HCT116 (cell line): ENCODE data around the gene TRAF3. TPM values are rescaled to one million over a fixed set of nuclear protein-coding genes. Genes with fewer than 3 reads are reported as not detected.
"Not testable (repeated sequence)": the region's sequence is repeated elsewhere in the genome, so short reads cannot be mapped to it uniquely, and the experiment has no call there.

Source experiments
- ATAC-seq: fragments of 200-7000 bp; cut with Tn5 transposase; 2 replicates; pipeline ENCODE4 v1.9.1; 2020; ENCODE audit warnings: mild to moderate bottlenecking, moderate library complexity
- BruUV-seq: library from RNA; stranded (reverse); fragments of 400-500 nt; replicated peaks from 2 replicates; lab custom pipeline; 2021; lab: Mats Ljungman, UMichigan
- CTCF ChIA-PET: fragments of 300-600 bp; sonication (Branson Sonifier 250); formaldehyde crosslinking; loops from one replicate; lab custom pipeline; 2021; ENCODE audit warnings: antibody characterized with exemption; lab: Charles Lee
- POLR2A ChIA-PET: fragments of 300-600, 350-600 bp; sonication (Branson Sonifier 250); formaldehyde crosslinking; loops from one replicate; lab custom pipeline; 2021; ENCODE audit warnings: antibody characterized with exemption; lab: Charles Lee
- RAD21 ChIA-PET, 2 experiments: fragments of 300-600 bp; sonication (Branson Sonifier 250); formaldehyde crosslinking; loops; one replicate each; lab custom pipeline; 2023; ENCODE audit warnings: low total read pairs in 2 of 2; ENCODE audit not compliant: uncharacterized antibody in 2 of 2, unreplicated experiment in 2 of 2, low non-redundant PET in 1 of 2; lab: Charles Lee
- DNase-seq: peaks from one replicate; pipeline ENCODE4 v3.0.0-alpha.2; 2010; ENCODE audit warnings: low read depth, low spot score
- H2AFZ ChIP-seq: fragments of 200-600 bp; shearing (Covaris generic), sonication (generic); 2 replicates; pipeline ENCODE4 v1.6.1; 2017; ENCODE audit warnings: low read depth, mixed run types, mixed read lengths, antibody characterized with exemption, low read length; ENCODE audit not compliant: poor library complexity, severe bottlenecking
- H3K27ac ChIP-seq: 2 replicates; pipeline ENCODE4 v1.5.1; 2012; ENCODE audit warnings: low read depth, low read length
- H3K27me3 ChIP-seq: fragments of 200-600 bp; sonication (generic); 2 replicates; pipeline ENCODE4 v1.6.1; 2016; ENCODE audit warnings: mixed run types, low read length, mixed read lengths; ENCODE audit not compliant: insufficient read depth
- H3K36me3 ChIP-seq, 2 experiments: fragments of 200-500 bp in 1 of 2; fragments of 200-600 bp in 1 of 2; sonication (Bioruptor generic) in 1 of 2; sonication (generic) in 1 of 2; 2 replicates each; pipeline versions ENCODE4 v1.5.1 to v1.6.1; 2014 to 2016; ENCODE audit warnings: low read length in 2 of 2, inconsistent platforms in 1 of 2, mixed read lengths in 1 of 2, mixed run types in 1 of 2; ENCODE audit not compliant: insufficient read depth in 2 of 2, control insufficient read depth in 1 of 2
- H3K4me1 ChIP-seq, 2 experiments: fragments of 200-600 bp in 1 of 2; sonication (generic) in 1 of 2; 2 replicates each; pipeline versions ENCODE4 v1.5.1 to v1.6.1; 2012 to 2017; ENCODE audit warnings: low read length in 2 of 2, inconsistent platforms in 1 of 2, mild to moderate bottlenecking in 1 of 2, mixed read lengths in 1 of 2, mixed run types in 1 of 2, moderate library complexity in 1 of 2; ENCODE audit not compliant: insufficient read depth in 2 of 2, control insufficient read depth in 1 of 2
- H3K4me2 ChIP-seq: fragments of 200-600 bp; sonication (generic); 2 replicates; pipeline ENCODE4 v1.6.1; 2017; ENCODE audit warnings: mixed run types, low read length, mixed read lengths
- H3K4me3 ChIP-seq, 2 experiments: fragments of 200-600 bp in 1 of 2; sonication (generic) in 1 of 2; replicated peaks in 1 of 2; 2 replicates each; pipeline ENCODE4 v1.5.1; 2011 to 2016; ENCODE audit warnings: low read length in 2 of 2, control low read depth in 1 of 2, low read depth in 1 of 2, mild to moderate bottlenecking in 1 of 2, mixed read lengths in 1 of 2, mixed run types in 1 of 2
- H3K79me2 ChIP-seq: fragments of 200-600 bp; sonication (generic); 2 replicates; pipeline ENCODE4 v1.6.1; 2017; ENCODE audit warnings: mild to moderate bottlenecking, mixed run types, low read length, moderate library complexity, mixed read lengths; ENCODE audit not compliant: insufficient read depth
- H3K9ac ChIP-seq: fragments of 200-600 bp; sonication (generic); 2 replicates; pipeline ENCODE4 v1.6.1; 2016; ENCODE audit warnings: low read length, mixed read lengths
- H3K9me2 ChIP-seq: fragments of 200-600 bp; sonication (generic), shearing (Covaris generic); 2 replicates; pipeline ENCODE4 v1.6.1; 2017; ENCODE audit warnings: mixed run types, mild to moderate bottlenecking, moderate library complexity; ENCODE audit not compliant: insufficient read depth
- H3K9me3 ChIP-seq, 2 experiments: fragments of 200-500 bp in 1 of 2; fragments of 200-600 bp in 1 of 2; sonication (Bioruptor generic) in 1 of 2; sonication (generic) in 1 of 2; 2 replicates each; pipeline ENCODE4 v1.6.1; 2014 to 2017; ENCODE audit warnings: low read length in 2 of 2, mixed read lengths in 2 of 2, inconsistent platforms in 1 of 2, low read depth in 1 of 2, mild to moderate bottlenecking in 1 of 2, mixed run types in 1 of 2, moderate library complexity in 1 of 2; ENCODE audit not compliant: control insufficient read depth in 1 of 2, insufficient read depth in 1 of 2
- H4K20me1 ChIP-seq: fragments of 200-600 bp; sonication (generic), shearing (Covaris generic); 2 replicates; pipeline ENCODE4 v1.6.1; 2017; ENCODE audit warnings: mixed run types, mild to moderate bottlenecking, moderate library complexity; ENCODE audit not compliant: insufficient read depth
- ATF3 ChIP-seq: IDR thresholded peaks from 2 replicates; pipeline ENCODE4 v1.6.1; 2012
- EGR1 ChIP-seq: IDR thresholded peaks from 2 replicates; pipeline ENCODE4 v1.6.1; 2012; ENCODE audit warnings: low read depth
- ELF1 ChIP-seq: IDR thresholded peaks from 2 replicates; pipeline ENCODE4 v1.6.1; 2012; ENCODE audit warnings: low read depth, borderline replicate concordance
- POLR2AphosphoS5 ChIP-seq: IDR thresholded peaks from 2 replicates; pipeline ENCODE4 v1.6.1; 2011; ENCODE audit warnings: mild to moderate bottlenecking, low read depth, low read length, moderate library complexity
- TCF7L2 ChIP-seq: IDR thresholded peaks from 2 replicates; pipeline ENCODE4 v1.7.0; 2011; ENCODE audit warnings: borderline replicate concordance, inconsistent platforms; ENCODE audit not compliant: insufficient read depth, insufficient read length; ENCODE audit errors: extremely low read depth
- ZNF274 ChIP-seq: fragments of 200-500 bp; sonication (Bioruptor generic); IDR thresholded peaks from 2 replicates; pipeline ENCODE4 v1.6.1; 2014; ENCODE audit warnings: mild to moderate bottlenecking, low read depth, low read length, inconsistent platforms
- intact Hi-C: fragments of 100-400 bp; cut with micrococcal nuclease; formaldehyde crosslinking; loops from 2 replicates; pipeline ENCODE4 v1.10.0; 2022
- total RNA-seq: library from RNA; stranded (reverse); gene quantifications from one replicate; pipeline ENCODE4 v1.2.1, GENCODE V29; 2021; ENCODE audit not compliant: unreplicated experiment

TRAF3 gene
- total RNA-seq, 1 experiment from 2014 or later: 32.1 TPM

GRCh38 chr14:102764220-102764671 is 13.0 kb upstream of the TRAF3 start:
- ChIA-PET RAD21 (no interaction called here), POLR2A (no interaction called here), CTCF (interaction anchor here (1.6 kb wide), 1 partner anchor 70 kb away, joined by 5 read pairs; no protein-coding TSS in a partner anchor)
- Histone ChIP-seq H3K27me3 (no peaks in the 10 kb centered on the region), H3K36me3 (no peaks in the 10 kb centered on the region), H3K9me2 (no peaks in the 10 kb centered on the region), H3K9me3 (no peaks in the 10 kb centered on the region), H3K4me2 (no peak overlapping the region), H3K79me2 (no peaks in the 10 kb centered on the region), H3K4me1 (no peaks in the 10 kb centered on the region), H3K4me3 (no peak overlapping the region), H3K27ac (no peak overlapping the region), H4K20me1 (no peaks in the 10 kb centered on the region), H2AFZ (no peak overlapping the region), H3K9ac (no peak overlapping the region)
- no TSS peak for BruUV-seq
- ATAC-seq: no peak
- no peak for DNase-seq
- no peak for TF ChIP-seq TCF7L2
- no peak for TF ChIP-seq POLR2AphosphoS5
- no peak for TF ChIP-seq ELF1
- no peak for TF ChIP-seq EGR1
- TF ChIP-seq ZNF274: no peak
- TF ChIP-seq ATF3: no peak
- intact Hi-C loops: no loop called here

- H3K36me3 ChIP-seq, H3K27me3 ChIP-seq, DNase-seq, POLR2A ChIA-PET, intact Hi-C loops, BruUV-seq, H3K9me2 ChIP-seq, H3K9me3 ChIP-seq, H3K4me2 ChIP-seq, H3K9ac ChIP-seq, H4K20me1 ChIP-seq, RAD21 ChIA-PET, H3K27ac ChIP-seq, H3K79me2 ChIP-seq, H3K4me3 ChIP-seq, H2AFZ ChIP-seq, H3K4me1 ChIP-seq, ATAC-seq: not testable (repeated sequence)
- CTCF ChIA-PET: interaction anchor here (1.6 kb wide), 1 partner anchor 71 kb away, joined by 5 read pairs; no protein-coding TSS in a partner anchor
These were observed 11.5 kb upstream of the TRAF3 start for GRCh38 chr14:102765770-102766169.
